B cell (primary cell): Measurements from ENCODE around the gene ART5. TPM values are rescaled to one million over a fixed set of nuclear protein-coding genes. Genes with fewer than 3 reads are reported as not detected.
"Not testable (repeated sequence)": the region's sequence is repeated elsewhere in the genome, so short reads cannot be mapped to it uniquely, and the experiment has no call there.

Experiments
- ATAC-seq: fragments of 200-7000 bp; cut with Tn5 transposase; one replicate; pipeline ENCODE4 v1.10.0; 2021; ENCODE audit warnings: low read depth, mild to moderate bottlenecking, moderate number of reproducible peaks, moderate library complexity
- CTCF ChIA-PET: fragments of 350-600 bp; sonication (Branson Sonifier 250); formaldehyde crosslinking; loops from one replicate; lab custom pipeline; 2021; ENCODE audit warnings: antibody characterized with exemption, inconsistent platforms; lab: Charles Lee
- POLR2A ChIA-PET: fragments of 350-600 bp; sonication (Branson Sonifier 250); formaldehyde crosslinking; loops from one replicate; lab custom pipeline; 2021; ENCODE audit warnings: antibody characterized with exemption; lab: Charles Lee
- DNase-seq: peaks from one replicate; pipeline ENCODE4 v3.0.0; 2013
- H2AFZ ChIP-seq: 2 replicates; pipeline ENCODE4 v1.6.1; 2012; ENCODE audit warnings: mild to moderate bottlenecking, low read depth, low read length; ENCODE audit not compliant: insufficient read depth, poor library complexity, severe bottlenecking
- H3K27ac ChIP-seq, 2 donors: 1 replicate in 1 of 2; 2 replicates in 1 of 2; pipeline ENCODE4 v1.5.1; 2012 to 2013; ENCODE audit warnings: low read length in 2 of 2, mild to moderate bottlenecking in 2 of 2, moderate library complexity in 1 of 2
- H3K27me3 ChIP-seq, 4 experiments: fragments of 200-600 bp in 1 of 4; sonication (generic) in 1 of 4; replicated peaks in 1 of 4; 1 replicate in 2 of 4; 2 replicates in 2 of 4; pipeline versions ENCODE4 v1.6.1 to v1.7.0; 2013 to 2016; ENCODE audit warnings: low read length in 3 of 4, mild to moderate bottlenecking in 2 of 4, mixed read lengths in 1 of 4, moderate library complexity in 1 of 4; ENCODE audit not compliant: insufficient read depth in 4 of 4, control insufficient read depth in 3 of 4; ENCODE audit errors: control extremely low read depth in 1 of 4
- H3K36me3 ChIP-seq, 2 experiments: replicated peaks in 1 of 2; 1 replicate in 1 of 2; 2 replicates in 1 of 2; pipeline versions ENCODE4 v1.6.1 to v1.7.1; 2013; ENCODE audit warnings: low read length in 1 of 2; ENCODE audit not compliant: insufficient read depth in 2 of 2, control insufficient read depth in 1 of 2; ENCODE audit errors: control extremely low read depth in 1 of 2, extremely low read depth in 1 of 2
- H3K4me1 ChIP-seq, 2 donors: fragments of 200-600 bp in 1 of 2; sonication (generic) in 1 of 2; 1 replicate in 1 of 2; 2 replicates in 1 of 2; pipeline versions ENCODE4 v1.5.1 to v1.6.1; 2013 to 2017; ENCODE audit warnings: low read length in 2 of 2; ENCODE audit not compliant: control insufficient read depth in 2 of 2, insufficient read depth in 2 of 2
- H3K4me2 ChIP-seq: replicated peaks from 2 replicates; pipeline ENCODE3; 2012; ENCODE audit warnings: mild to moderate bottlenecking, low read depth, low read length; ENCODE audit not compliant: poor library complexity, severe bottlenecking
- H3K4me3 ChIP-seq, 5 experiments: fragments of 200-600 bp in 1 of 5; sonication (generic) in 1 of 5; 1 replicate in 3 of 5; 2 replicates in 2 of 5; pipeline versions ENCODE4 v1.5.1 to v1.7.0; 2011 to 2016; ENCODE audit warnings: low read length in 4 of 5, mild to moderate bottlenecking in 4 of 5, low read depth in 2 of 5, control low read depth in 1 of 5, moderate library complexity in 1 of 5; ENCODE audit not compliant: insufficient read depth in 1 of 5; ENCODE audit errors: control extremely low read depth in 1 of 5, extremely low read depth in 1 of 5
- H3K79me2 ChIP-seq: fragments of 200-600 bp; sonication (generic); one replicate; pipeline ENCODE4 v1.6.0; 2016; ENCODE audit warnings: low read length; ENCODE audit not compliant: control insufficient read depth, insufficient read depth
- H3K9ac ChIP-seq: fragments of 200-600 bp; sonication (generic); 2 replicates; pipeline ENCODE4 v1.6.1; 2017; ENCODE audit warnings: mild to moderate bottlenecking, low read length, moderate library complexity
- H3K9me3 ChIP-seq, 3 donors: one replicate each; pipeline versions ENCODE4 v1.6.1 to v1.7.1; 2013; ENCODE audit warnings: low read length in 2 of 3; ENCODE audit not compliant: control insufficient read depth in 2 of 3, insufficient read depth in 1 of 3; ENCODE audit errors: control extremely low read depth in 1 of 3
- H4K20me1 ChIP-seq: 2 replicates; pipeline ENCODE4 v1.6.0; 2012; ENCODE audit warnings: mild to moderate bottlenecking, low read length; ENCODE audit not compliant: insufficient read depth, control insufficient read depth, poor library complexity, severe bottlenecking
- H3K27ac Mint-ChIP-seq: one replicate; pipeline ENCODE4 v1.8.0; 2021; ENCODE audit warnings: mixed read lengths
- H3K27me3 Mint-ChIP-seq: one replicate; pipeline ENCODE4 v1.8.0; 2021; ENCODE audit warnings: mixed read lengths
- H3K4me1 Mint-ChIP-seq: one replicate; pipeline ENCODE4 v1.8.0; 2021; ENCODE audit warnings: mixed read lengths
- H3K4me3 Mint-ChIP-seq: one replicate; pipeline ENCODE4 v1.8.0; 2021; ENCODE audit warnings: mixed read lengths
- H3K9me3 Mint-ChIP-seq: one replicate; pipeline ENCODE4 v1.8.0; 2022; ENCODE audit warnings: mixed read lengths; ENCODE audit not compliant: insufficient read depth
- EZH2 ChIP-seq: IDR thresholded peaks from 2 replicates; pipeline ENCODE4 v1.6.1; 2012; ENCODE audit warnings: borderline replicate concordance, low read depth, mild to moderate bottlenecking, moderate library complexity, low read length; ENCODE audit not compliant: insufficient read depth, poor library complexity, severe bottlenecking
- WGBS: methylation state at CpG from one replicate; pipeline ENCODE4 v1.1.5; 2013; ENCODE audit warnings: missing lambda C conversion rate; ENCODE audit not compliant: insufficient coverage; 5-methylcytosine and 5-hydroxymethylcytosine counted together
- intact Hi-C: fragments of 100-400 bp; cut with micrococcal nuclease; formaldehyde crosslinking; loops from one replicate; pipeline ENCODE4 v1.10.0; 2022
- polyA plus RNA-seq: library from polyadenylated mRNA; depleted of rRNA; stranded (reverse); fragments of >200 nt; gene quantifications from 2 replicates; pipeline ENCODE4 v1.2.3, GENCODE V29; 2012
- total RNA-seq, 2 donors: library from RNA; stranded (reverse); fragments of 120-200 nt in 1 of 2; gene quantifications; 1 replicate in 1 of 2; 2 replicates in 1 of 2; pipeline versions ENCODE4 v1.2.3 to v1.2.4, GENCODE V29; 2013 to 2022
- TF ChIP-seq, protein P1 (sequence below): fragments of 200-600 bp; IDR thresholded peaks from one replicate; pipeline ENCODE4 v1.8.0; 2022; ENCODE audit warnings: antibody characterized with exemption, mild to moderate bottlenecking

ART5 gene
- total and polyA plus RNA-seq, 2 donors (not counting 1 experiment from before 2014, with no cell fraction given), result not detected

- Mint-ChIP-seq H3K9me3 (no peaks in the 10 kb centered on the region), H3K27me3 (peaks cover 13% of the 10 kb centered on the region), H3K27ac (no peak overlapping the region), H3K4me3 (no peak overlapping the region), H3K4me1 (no peaks in the 10 kb centered on the region)
- TF ChIP-seq, protein P1, sequence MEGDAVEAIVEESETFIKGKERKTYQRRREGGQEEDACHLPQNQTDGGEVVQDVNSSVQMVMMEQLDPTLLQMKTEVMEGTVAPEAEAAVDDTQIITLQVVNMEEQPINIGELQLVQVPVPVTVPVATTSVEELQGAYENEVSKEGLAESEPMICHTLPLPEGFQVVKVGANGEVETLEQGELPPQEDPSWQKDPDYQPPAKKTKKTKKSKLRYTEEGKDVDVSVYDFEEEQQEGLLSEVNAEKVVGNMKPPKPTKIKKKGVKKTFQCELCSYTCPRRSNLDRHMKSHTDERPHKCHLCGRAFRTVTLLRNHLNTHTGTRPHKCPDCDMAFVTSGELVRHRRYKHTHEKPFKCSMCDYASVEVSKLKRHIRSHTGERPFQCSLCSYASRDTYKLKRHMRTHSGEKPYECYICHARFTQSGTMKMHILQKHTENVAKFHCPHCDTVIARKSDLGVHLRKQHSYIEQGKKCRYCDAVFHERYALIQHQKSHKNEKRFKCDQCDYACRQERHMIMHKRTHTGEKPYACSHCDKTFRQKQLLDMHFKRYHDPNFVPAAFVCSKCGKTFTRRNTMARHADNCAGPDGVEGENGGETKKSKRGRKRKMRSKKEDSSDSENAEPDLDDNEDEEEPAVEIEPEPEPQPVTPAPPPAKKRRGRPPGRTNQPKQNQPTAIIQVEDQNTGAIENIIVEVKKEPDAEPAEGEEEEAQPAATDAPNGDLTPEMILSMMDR, result no peak
- TF ChIP-seq EZH2, result no peak
- no peak overlapping the region for H3K9ac ChIP-seq
- H3K36me3 ChIP-seq, result no peaks in the 10 kb centered on the region
- H3K4me2 ChIP-seq, result no peak overlapping the region
- H3K79me2 ChIP-seq, result no peaks in the 10 kb centered on the region
- H3K9me3 ChIP-seq, result no peaks in the 10 kb centered on the region
- WGBS, result 94% methylated on average over 33 of the region's 33 CpGs
- H3K4me1 ChIP-seq, result no peaks in the 10 kb centered on the region
- no peaks in the 10 kb centered on the region for H4K20me1 ChIP-seq
- no peak overlapping the region for H3K4me3 ChIP-seq
- no peak overlapping the region for H3K27ac ChIP-seq
- CTCF ChIA-PET, result no interaction called here
- POLR2A ChIA-PET, result no interaction called here
- peaks cover 0 to under 1% (median 0%) of the 10 kb centered on the region in 4 experiments for H3K27me3 ChIP-seq
- no peak overlapping the region for H2AFZ ChIP-seq
- DNase-seq (no peak), ATAC-seq (no peak)
- intact Hi-C loops, result no loop called here
These were observed 18.1 kb upstream of the ART5 start for GRCh38 chr11:3659595-3660515.

GRCh38 chr11:3658252-3658651 is 16.5 kb upstream of the ART5 start:
- 96% methylated on average over 4 of the region's 8 CpGs for WGBS
- H3K4me1 Mint-ChIP-seq, result no peaks in the 10 kb centered on the region
- TF ChIP-seq EZH2, result no peak
- TF ChIP-seq, protein P1, result no peak
- no peak overlapping the region for H3K27ac Mint-ChIP-seq
- ChIA-PET CTCF (no interaction called here), POLR2A (no interaction called here)
- Histone ChIP-seq H4K20me1 (no peaks in the 10 kb centered on the region), H3K4me1 (no peaks in the 10 kb centered on the region), H3K27me3 (peaks cover 0 to 3% (median 0%) of the 10 kb centered on the region in 4 experiments), H3K27ac (no peak overlapping the region), H2AFZ (no peak overlapping the region), H3K4me2 (no peak overlapping the region), H3K36me3 (no peaks in the 10 kb centered on the region), H3K4me3 (no peak overlapping the region), H3K79me2 (no peaks in the 10 kb centered on the region), H3K9me3 (no peaks in the 10 kb centered on the region), H3K9ac (no peak overlapping the region)
- no peak for DNase-seq
- no peak overlapping the region for H3K4me3 Mint-ChIP-seq
- peaks cover 13% of the 10 kb centered on the region for H3K27me3 Mint-ChIP-seq
- no peak for ATAC-seq
- intact Hi-C loops, result no loop called here
- H3K9me3 Mint-ChIP-seq, result no peaks in the 10 kb centered on the region

DNA sequence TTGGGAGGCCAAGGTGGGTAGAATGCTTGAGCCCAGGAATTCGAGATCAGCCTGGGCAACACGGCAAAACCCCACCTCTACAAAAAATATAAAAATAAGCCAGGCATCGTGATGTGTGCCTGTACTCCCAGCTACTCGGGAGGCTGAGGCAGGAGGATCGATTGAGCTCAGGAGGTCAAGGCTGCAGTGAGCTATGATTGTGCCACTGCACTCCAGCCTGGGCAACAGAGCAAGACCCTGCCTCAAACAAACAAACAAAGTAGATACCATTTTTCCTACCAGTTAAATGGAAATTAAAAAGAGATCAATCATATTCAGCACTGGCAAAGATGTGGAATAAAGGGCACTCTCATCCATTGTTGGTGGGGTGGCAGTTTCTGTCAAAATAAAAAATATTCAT is 15.5 kb upstream of the ART5 start:
- H3K27ac Mint-ChIP-seq, H3K27me3 ChIP-seq, H4K20me1 ChIP-seq, intact Hi-C loops, H3K27ac ChIP-seq, H3K4me3 Mint-ChIP-seq, H3K4me1 Mint-ChIP-seq, H3K79me2 ChIP-seq, H3K9ac ChIP-seq, CTCF ChIA-PET, H3K9me3 ChIP-seq, H2AFZ ChIP-seq, H3K36me3 ChIP-seq, DNase-seq, H3K4me1 ChIP-seq, H3K9me3 Mint-ChIP-seq, POLR2A ChIA-PET, H3K4me2 ChIP-seq, H3K4me3 ChIP-seq, ATAC-seq: not testable (repeated sequence)
- WGBS, result 100% methylated on average over 3 of the region's 5 CpGs
- H3K27me3 Mint-ChIP-seq, result peaks cover 13% of the 10 kb centered on the region
